RPMI8226 (cell line): ENCODE measurements around the gene ZNF500.
"Not testable (repeated sequence)": the region's sequence is repeated elsewhere in the genome, so short reads cannot be mapped to it uniquely, and the experiment has no call there.

Experiments
- DNase-seq: peaks from one replicate; pipeline ENCODE4 v3.0.0-alpha.2; 2015

The ZNF500 gene

GRCh38 chr16:4738370-4738769 is 28.6 kb downstream of the ZNF500 start:
- DNase-seq, result not testable (repeated sequence)

- DNase-seq, result no peak
Measured at GRCh38 chr16:4737545-4737944, 29.4 kb downstream of the ZNF500 start.

GRCh38 chr16:4736546-4736945 is 30.4 kb downstream of the ZNF500 start:
- no peak for DNase-seq

GRCh38 chr16:4734730-4735535 is 32.0 kb downstream of the ZNF500 start:
- peak; percentile 92 for DNase-seq

GRCh38 chr16:4734063-4734729 is 32.8 kb downstream of the ZNF500 start, which contains the start of the genes ANKS3 and DNAAF8:
TSS of gene ANKS3 (minus strand) at chr16:4734271. CDS start at chr16:4730149, 4,122 bp downstream.
TSS of gene DNAAF8 (plus strand) at chr16:4734537. CDS start at chr16:4736515, 1,978 bp downstream.
- DNase-seq, result peak; percentile 95

GRCh38 chr16:4733747-4734062 is 33.3 kb downstream of the ZNF500 start:
- no peak for DNase-seq

- DNase-seq, result no peak
Measured at GRCh38 chr16:4733211-4733742, 33.7 kb downstream of the ZNF500 start.

GRCh38 chr16:4729876-4730275 is 37.1 kb downstream of the ZNF500 start:
- DNase-seq, result no peak

GRCh38 chr16:4728676-4729075 is 38.3 kb downstream of the ZNF500 start:
- no peak for DNase-seq

- no peak for DNase-seq
Measured at GRCh38 chr16:4726616-4727015, 40.3 kb downstream of the ZNF500 start.

GRCh38 chr16:4724661-4725270 is 42.2 kb downstream of the ZNF500 start:
- no peak for DNase-seq

- DNase-seq, result no peak
Measured at GRCh38 chr16:4723071-4723767, 43.7 kb downstream of the ZNF500 start.

GRCh38 chr16:4718466-4718865 is 48.5 kb downstream of the ZNF500 start:
- DNase-seq, result no peak

- no peak for DNase-seq
Measured at GRCh38 chr16:4714996-4715395, 52.0 kb downstream of the ZNF500 start.

- DNase-seq, result no peak
Measured at GRCh38 chr16:4713663-4714501, 53.1 kb downstream of the ZNF500 start.

- DNase-seq, result no peak
Measured at GRCh38 chr16:4709481-4709880, 57.5 kb downstream of the ZNF500 start.

- no peak for DNase-seq
Measured at GRCh38 chr16:4706871-4707270, 60.1 kb downstream of the ZNF500 start.

GRCh38 chr16:4704913-4705312 is 62.0 kb downstream of the ZNF500 start:
- no peak for DNase-seq

- DNase-seq, result no peak
Measured at GRCh38 chr16:4704491-4704890, 62.5 kb downstream of the ZNF500 start.

GRCh38 chr16:4703906-4704305 is 63.1 kb downstream of the ZNF500 start:
- DNase-seq, result no peak

GRCh38 chr16:4702466-4702808 is 64.5 kb downstream of the ZNF500 start:
- no peak for DNase-seq

- DNase-seq, result no peak
Measured at GRCh38 chr16:4701791-4702465, 65.0 kb downstream of the ZNF500 start.
